K562 (cell line): ENCODE measurements around the gene PTTG1IP. TPM values are rescaled to one million over a fixed set of nuclear protein-coding genes. Genes with fewer than 3 reads are reported as not detected.

ENCODE experiments used
- ATAC-seq: fragments of 200-7000 bp; cut with Tn5 transposase; 3 replicates; pipeline ENCODE4 v1.9.1; 2020; ENCODE audit warnings: moderate library complexity
- BruUV-seq: library from RNA; stranded (reverse); fragments of 400-500 nt; replicated peaks from 2 replicates; lab custom pipeline; 2021; lab: Mats Ljungman, UMichigan
- CTCF ChIA-PET: fragments of 300-600 bp; formaldehyde crosslinking; extraction: SDS; loops from one replicate; lab custom pipeline; 2021; ENCODE audit warnings: low intra/inter-chr PET ratio; lab: Yijun Ruan, JAX
- POLR2A ChIA-PET: fragments of 300-600, 350-650 bp; sonication (Branson Sonifier 250); formaldehyde crosslinking; extraction: SDS; loops from one replicate; lab custom pipeline; 2021; ENCODE audit warnings: antibody characterized with exemption, inconsistent platforms; lab: Yijun Ruan, JAX
- DNase-seq, 4 experiments: peaks; one replicate each; pipeline versions ENCODE4 v3.0.0 to v3.0.0-alpha.2; 2011 to 2018; ENCODE audit warnings: low spot score in 3 of 4, mixed read lengths in 3 of 4; ENCODE audit errors: extremely low read depth in 1 of 4
- FAIRE-seq: peaks from 2 replicates; lab custom pipeline; 2011; peaks lifted over from hg19 to GRCh38; lab: Jason Lieb, UNC
- H2AFZ ChIP-seq: 2 replicates; pipeline ENCODE4 v1.6.0; 2011; ENCODE audit warnings: low read depth, low read length, control low read depth, inconsistent platforms
- H3K27ac ChIP-seq: fragments of 200-600 bp; 3 replicates; pipeline ENCODE4 v1.8.0; 2011; ENCODE audit warnings: low read depth, mild to moderate bottlenecking, control low read depth, inconsistent platforms, low read length, moderate library complexity, mixed read lengths; ENCODE audit errors: extremely low read depth
- H3K27me3 ChIP-seq, 2 experiments: fragments of 300-600 bp in 1 of 2; 2 replicates in 1 of 2; 3 replicates in 1 of 2; pipeline versions ENCODE4 v1.6.0 to v1.8.0; 2011; ENCODE audit warnings: inconsistent platforms in 2 of 2, low read length in 2 of 2, mild to moderate bottlenecking in 1 of 2, mixed read lengths in 1 of 2, moderate library complexity in 1 of 2; ENCODE audit not compliant: control insufficient read depth in 2 of 2, insufficient read depth in 2 of 2
- H3K36me3 ChIP-seq: fragments of 300-600 bp; 3 replicates; pipeline ENCODE4 v1.8.0; 2011; ENCODE audit warnings: mild to moderate bottlenecking, low read length, inconsistent platforms; ENCODE audit not compliant: control insufficient read depth, insufficient read depth
- H3K4me1 ChIP-seq, 2 experiments: fragments of 200-600 bp in 1 of 2; replicated peaks in 1 of 2; 2 replicates in 1 of 2; 3 replicates in 1 of 2; pipeline versions ENCODE4 v1.5.1 to v1.8.0; 2011; ENCODE audit warnings: inconsistent platforms in 2 of 2, low read length in 2 of 2, mild to moderate bottlenecking in 1 of 2, mixed read lengths in 1 of 2, moderate library complexity in 1 of 2; ENCODE audit not compliant: control insufficient read depth in 2 of 2, insufficient read depth in 2 of 2
- H3K4me2 ChIP-seq: 2 replicates; pipeline ENCODE4 v1.6.1; 2011; ENCODE audit warnings: low read length, control low read depth, inconsistent platforms, mixed read lengths; ENCODE audit not compliant: insufficient read depth
- H3K4me3 ChIP-seq: fragments of 200-600 bp; sonication (generic), shearing (Covaris generic); 2 replicates; pipeline ENCODE4 v1.5.1; 2016; ENCODE audit warnings: control low read depth, inconsistent platforms
- H3K79me2 ChIP-seq: fragments of 200-600 bp; 3 replicates; pipeline ENCODE4 v1.8.0; 2011; ENCODE audit warnings: low read length, inconsistent platforms; ENCODE audit not compliant: control insufficient read depth, insufficient read depth
- H3K9ac ChIP-seq, 2 experiments: 2 replicates each; pipeline versions ENCODE4 v1.6.0 to v1.6.1; 2011; ENCODE audit warnings: low read depth in 2 of 2, low read length in 2 of 2, control low read depth in 1 of 2, inconsistent platforms in 1 of 2, mild to moderate bottlenecking in 1 of 2, mixed read lengths in 1 of 2; ENCODE audit not compliant: insufficient read depth in 1 of 2
- H3K9me1 ChIP-seq: one replicate; pipeline ENCODE4 v1.6.0; 2011; ENCODE audit warnings: inconsistent platforms, mild to moderate bottlenecking, low read length, moderate library complexity; ENCODE audit not compliant: control insufficient read depth, insufficient read depth
- H3K9me3 ChIP-seq: replicated peaks from 2 replicates; pipeline ENCODE4 v1.5.1; 2011; ENCODE audit warnings: low read depth, low read length, inconsistent platforms; ENCODE audit not compliant: control insufficient read depth, insufficient read depth
- H4K20me1 ChIP-seq: replicated peaks from 2 replicates; pipeline ENCODE4 v1.6.1; 2011; ENCODE audit warnings: low read length, inconsistent platforms, mixed read lengths; ENCODE audit not compliant: control insufficient read depth, insufficient read depth
- HNRNPK ChIP-seq: fragments of 200-400 bp; formaldehyde crosslinking; IDR thresholded peaks from one replicate; pipeline ENCODE4 v1.6.1; 2018; ENCODE audit warnings: mild to moderate bottlenecking, low read depth, low read length; ENCODE audit not compliant: poor library complexity, severe bottlenecking
- L3MBTL2 ChIP-seq: fragments of 450-650 bp; IDR thresholded peaks from 2 replicates; pipeline ENCODE4 v1.6.1; 2016; ENCODE audit warnings: mild to moderate bottlenecking, moderate library complexity
- WGBS: fragments of 100-300 bp; shearing (Covaris generic); methylation state at CpG from one replicate; pipeline ENCODE4 v1.1.6; 2016; ENCODE audit warnings: low coverage, mixed read lengths; ENCODE audit not compliant: insufficient coverage; ENCODE audit errors: missing lambda C conversion rate; 5-methylcytosine and 5-hydroxymethylcytosine counted together
- in situ Hi-C: fragments of 300-500 bp; cut with MboI; formaldehyde crosslinking; loops from 4 replicates; pipeline ENCODE4 v1.15.0; 2018; ENCODE audit warnings: inconsistent platforms, mixed read lengths
- intact Hi-C: fragments of 100-400 bp; cut with micrococcal nuclease; formaldehyde crosslinking; loops from 2 replicates; pipeline ENCODE4 v1.14.2; 2022
- polyA plus RNA-seq, 8 experiments: library from polyadenylated mRNA; depleted of rRNA in 4 of 8; stranded (reverse) in 5 of 8; unstranded in 3 of 8; fragments of >200 nt; fragmentation: Nextera tagmentation in 2 of 8; fragmentation: Illumina TruSeq in 1 of 8; extraction: Ambion mirVana in 2 of 8; extraction: Trizol in 1 of 8; gene quantifications; 2 replicates each; pipeline versions ENCODE4 v1.2.1 to v1.2.3, GENCODE V29; 2011 to 2014; ENCODE audit warnings: inconsistent platforms in 1 of 8, missing spikeins in 1 of 8
- total RNA-seq, 7 experiments: library from RNA; depleted of rRNA in 6 of 7; stranded (reverse); fragments of >200 nt in 6 of 7; fragmentation: Illumina TruSeq in 2 of 7; extraction: Trizol in 2 of 7; gene quantifications; 2 replicates each; pipeline versions ENCODE4 v1.2.1 to v1.2.3, GENCODE V29; 2011 to 2021; ENCODE audit warnings: low replicate concordance in 1 of 7
- TF ChIP-seq, protein P1 (sequence below), 2 experiments: IDR thresholded peaks; 2 replicates each; pipeline ENCODE4 v1.6.1; 2011; ENCODE audit warnings: borderline replicate concordance in 1 of 2, control low read depth in 1 of 2, low read depth in 1 of 2, low read length in 1 of 2, mild to moderate bottlenecking in 1 of 2, mixed read lengths in 1 of 2, moderate library complexity in 1 of 2; ENCODE audit not compliant: insufficient read depth in 1 of 2, insufficient read length in 1 of 2, poor library complexity in 1 of 2, severe bottlenecking in 1 of 2; ENCODE audit errors: extremely low read depth in 1 of 2

The PTTG1IP gene
- total and polyA plus RNA-seq, 9 of the 15 experiments (the other 6 are each of a cell fraction or from before 2014, with no cell fraction given): 5.0 to 99.3 (median 82.4) TPM

DNA sequence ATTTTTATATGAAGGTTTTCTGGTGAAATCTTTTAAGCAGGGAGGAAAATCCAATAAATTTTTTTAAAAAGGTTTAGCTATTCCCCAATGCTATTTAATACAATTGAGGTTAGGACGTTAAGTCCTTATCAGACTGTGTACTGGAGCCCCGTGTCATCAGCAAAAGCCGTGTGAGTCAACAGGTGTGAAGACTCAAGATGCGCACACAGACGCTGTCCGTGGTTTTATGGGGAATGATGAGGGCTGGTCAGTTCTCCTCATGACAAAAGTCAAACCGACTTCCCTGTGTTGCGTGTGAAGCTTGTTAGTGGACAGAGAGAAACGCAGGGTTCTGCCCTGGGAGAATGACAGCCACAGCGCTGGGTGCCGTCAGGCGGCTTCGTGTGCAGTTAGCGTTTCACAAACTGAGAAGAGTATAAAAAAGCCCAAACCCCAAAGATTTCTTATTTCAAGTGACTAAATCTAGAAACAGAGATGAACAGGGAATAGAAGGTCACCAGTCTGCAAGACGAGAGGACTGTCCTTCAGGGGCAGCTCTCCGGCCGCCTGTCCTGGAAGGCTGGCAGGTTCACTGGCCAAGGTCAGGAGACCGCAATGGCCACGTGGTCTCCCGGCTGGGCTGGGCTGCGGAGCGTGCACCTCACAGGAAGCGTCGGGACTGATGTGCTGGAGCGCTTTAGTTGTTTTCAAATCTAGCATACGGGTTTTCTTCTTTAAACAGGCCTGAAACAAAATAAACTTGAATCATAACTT lies 22.4 kb downstream of the PTTG1IP start:
- no peak overlapping the region for H2AFZ ChIP-seq
- DNase-seq: no peak

More for the DNA sequence above, 22.4 kb downstream of the PTTG1IP start:
- ATAC-seq: no peak
- Histone ChIP-seq H3K9ac (no peak overlapping the region), H3K4me3 (no peak overlapping the region), H3K4me2 (no peak overlapping the region), H3K9me3 (no peaks in the 10 kb centered on the region), H3K79me2 (peaks cover 15% of the 10 kb centered on the region)
- in situ Hi-C loops: no loop called here
- ChIA-PET CTCF (no interaction called here), POLR2A (interaction anchor here (0.7 to 1.0 kb wide), 3 partner anchors 8 to 14 kb away, joined by 3 read pairs; no protein-coding TSS in a partner anchor)
- no TSS peak for BruUV-seq
- 85% methylated on average over 26 of the region's 26 CpGs for WGBS
- TF ChIP-seq, protein P1, sequence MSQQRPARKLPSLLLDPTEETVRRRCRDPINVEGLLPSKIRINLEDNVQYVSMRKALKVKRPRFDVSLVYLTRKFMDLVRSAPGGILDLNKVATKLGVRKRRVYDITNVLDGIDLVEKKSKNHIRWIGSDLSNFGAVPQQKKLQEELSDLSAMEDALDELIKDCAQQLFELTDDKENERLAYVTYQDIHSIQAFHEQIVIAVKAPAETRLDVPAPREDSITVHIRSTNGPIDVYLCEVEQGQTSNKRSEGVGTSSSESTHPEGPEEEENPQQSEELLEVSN (IDR thresholded peaks at IDR 0.05; ENCODE audit: borderline replicate concordance in 1 of 2, extremely low read depth in 1 of 2, insufficient read depth in 1 of 2, insufficient read length in 1 of 2, low read depth in 1 of 2, low read length in 1 of 2, poor library complexity in 1 of 2, severe bottlenecking in 1 of 2): peak in 1 of 2 experiments; percentile 13
- TF ChIP-seq HNRNPK (no peak), L3MBTL2 (0 out of 2 replicates have a peak, but pooled peaks have one; percentile 13)
- TF ChIP-seq, all 486 proteins: peak for 2
- H3K27ac ChIP-seq: no peak overlapping the region
- peaks cover 6% of the 10 kb centered on the region for H3K9me1 ChIP-seq
- H3K27me3 ChIP-seq: no peaks in the 10 kb centered on the region
- no peak for FAIRE-seq
- H3K36me3 ChIP-seq: peaks cover 64% of the 10 kb centered on the region
- intact Hi-C loops: no loop called here
- H4K20me1 ChIP-seq: no peaks in the 10 kb centered on the region; the same call in 1 of the 2 replicates
- peaks cover 45 to 66% of the 10 kb centered on the region in 2 experiments for H3K4me1 ChIP-seq
